A673 (cell line): ENCODE measurements around the gene ESPN.

Experiments
- CTCF ChIP-seq: fragments of 300-800, 200-600 bp; sonication (generic); conservative IDR thresholded peaks from 2 replicates; pipeline ENCODE4 v1.5.1; 2017; ENCODE audit warnings: low read depth, mild to moderate bottlenecking, antibody characterized with exemption, low read length, moderate library complexity, mixed read lengths
- EZH2 ChIP-seq: fragments of 200-600 bp; sonication (generic); IDR thresholded peaks from 2 replicates; pipeline ENCODE4 v1.6.1; 2017; ENCODE audit warnings: borderline replicate concordance, low read depth, mild to moderate bottlenecking, mixed read lengths, antibody characterized with exemption, low read length; ENCODE audit not compliant: poor library complexity, severe bottlenecking

- TF ChIP-seq CTCF, result no peak
- TF ChIP-seq EZH2, result no peak
Observed at GRCh38 chr1:6491966-6492365, 67.4 kb downstream of the ESPN start.
